Stimulated activated CD4-positive, alpha-beta T cell treated with anti-CD3 and anti-CD28 coated beads, Interleukin-15, amount 100 ng/mL, for 24 hours (primary cell): ENCODE results near the gene NUDT14.

Source experiments
- DNase-seq: peaks from one replicate; pipeline ENCODE4 v3.0.0-alpha.2; 2020

The NUDT14 gene

DNA sequence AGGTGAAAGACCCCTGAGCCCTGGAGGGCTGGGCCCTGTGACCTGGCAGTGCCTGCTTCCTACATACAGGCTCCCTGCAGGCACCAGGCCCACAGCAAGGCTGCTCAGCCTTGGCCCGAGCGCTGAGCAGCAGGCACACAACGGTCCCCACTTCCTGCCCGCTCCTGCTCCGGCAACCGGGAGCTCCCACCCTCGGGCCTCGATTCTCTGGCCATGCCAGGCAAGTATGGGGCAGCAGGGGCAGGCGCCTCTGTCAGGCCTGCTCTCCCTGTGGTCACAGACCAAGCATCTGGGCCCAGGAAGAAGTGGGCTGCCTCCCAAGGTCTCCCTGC, 30.6 kb upstream of the NUDT14 start:
- no peak for DNase-seq

DNA sequence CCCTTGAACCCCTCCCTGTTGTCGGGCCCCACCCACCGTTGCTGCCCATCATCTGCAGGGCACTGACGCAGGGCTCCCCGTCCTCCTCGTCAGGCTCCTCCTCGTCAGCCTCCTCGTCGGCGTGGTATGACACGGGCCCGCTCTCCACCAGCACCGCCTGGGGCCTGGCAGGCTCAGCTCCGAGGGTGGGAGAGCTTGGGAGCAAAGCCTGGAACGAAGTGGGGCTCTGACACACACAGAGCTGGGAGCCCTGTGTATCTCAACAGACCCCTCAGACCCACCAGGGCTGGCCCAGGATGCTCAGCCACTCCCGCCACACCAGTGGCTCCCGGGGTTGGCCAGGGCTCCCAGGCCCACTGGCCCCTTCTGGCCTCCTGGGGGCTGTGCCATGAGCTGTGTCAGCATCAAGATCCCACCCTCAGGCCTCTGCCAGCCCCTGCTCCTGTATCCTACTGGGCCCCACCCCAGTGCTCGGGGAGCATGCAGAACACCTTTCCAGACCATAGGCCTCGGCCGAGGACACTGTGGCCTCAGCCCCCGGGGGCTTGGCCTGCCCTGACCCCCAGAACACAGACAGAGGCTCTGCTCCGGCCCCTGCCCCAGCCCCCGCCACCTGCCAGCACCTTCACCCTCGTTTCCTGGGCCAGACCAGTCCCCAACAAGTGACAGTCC, 30.1 kb upstream of the NUDT14 start:
- no peak for DNase-seq

DNA sequence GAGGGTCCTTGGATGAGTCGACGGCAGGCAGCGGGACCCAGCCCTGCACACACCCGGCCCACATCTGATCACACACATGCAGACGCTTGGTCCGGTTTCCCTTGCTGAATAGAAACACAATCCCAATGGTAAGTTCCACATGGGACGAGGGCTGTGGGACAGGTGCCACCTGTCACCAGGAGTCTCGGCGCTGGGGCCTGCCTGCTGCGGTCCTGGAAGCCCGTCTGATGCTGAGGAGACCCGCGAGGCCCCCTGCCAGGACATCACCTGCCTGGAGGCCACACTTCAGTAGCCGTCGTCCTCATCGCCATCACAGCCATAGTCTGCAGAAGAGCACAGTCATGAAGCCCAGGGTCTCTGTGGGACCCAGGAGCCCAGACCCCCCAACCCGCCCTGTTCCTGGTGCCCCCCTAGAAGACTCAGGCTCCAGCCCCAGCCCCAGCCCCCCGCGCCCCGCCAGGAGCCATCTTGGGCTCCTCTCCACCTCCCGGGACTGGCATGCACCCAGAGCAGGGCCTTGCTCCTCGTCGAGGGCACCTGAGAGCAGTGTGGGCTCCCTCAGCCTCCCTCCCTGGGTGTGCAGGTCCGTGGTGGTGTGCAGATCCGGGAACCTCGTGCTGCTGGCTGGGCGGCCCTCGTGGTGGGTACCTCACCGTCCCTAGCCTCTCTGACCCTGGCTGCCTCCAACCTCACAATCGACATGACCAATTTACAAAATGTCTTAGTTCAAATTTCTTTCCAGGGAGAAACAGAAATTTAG, 29.3 kb upstream of the NUDT14 start:
- no peak for DNase-seq

DNA sequence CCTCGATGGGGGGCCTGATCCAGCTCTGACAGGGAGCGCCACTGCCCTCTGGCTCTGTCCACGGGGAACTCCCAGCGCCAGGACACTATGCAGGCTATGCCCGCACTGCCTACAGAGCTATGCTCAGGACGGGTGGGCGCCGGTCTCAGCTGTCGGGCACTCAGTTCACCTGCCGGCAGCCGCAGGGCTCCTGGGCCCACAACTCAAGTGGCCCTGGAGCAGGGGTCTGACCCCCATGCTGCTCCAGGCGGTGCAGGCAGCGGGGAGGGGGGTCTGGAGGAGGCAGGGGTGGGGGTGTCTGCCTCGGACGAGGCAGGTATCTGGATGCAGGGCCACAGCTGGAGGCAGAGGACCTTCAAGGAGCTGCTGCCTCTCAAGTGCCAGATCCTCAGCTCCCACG, 28.5 kb upstream of the NUDT14 start:
- DNase-seq, result no peak

DNA sequence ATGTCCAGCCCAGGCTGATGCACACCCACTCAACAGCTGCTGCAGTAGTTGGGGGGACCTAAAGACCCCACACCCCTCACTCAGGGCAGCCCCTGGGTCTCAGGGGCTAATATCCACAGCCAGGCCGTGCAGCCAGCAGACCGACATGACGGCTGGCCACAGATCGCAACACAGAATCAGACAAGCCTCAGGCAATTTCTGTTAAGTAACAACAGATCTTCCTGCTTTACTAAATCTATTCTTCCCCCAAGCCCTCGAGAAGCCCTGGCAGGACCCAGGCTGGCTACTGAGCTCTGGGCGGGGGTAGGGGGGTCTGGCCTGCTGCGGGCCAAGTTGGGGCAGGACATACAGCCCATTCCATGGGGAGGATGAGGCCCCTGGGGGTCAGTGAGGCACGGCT, 28.0 kb upstream of the NUDT14 start:
- no peak for DNase-seq

DNA sequence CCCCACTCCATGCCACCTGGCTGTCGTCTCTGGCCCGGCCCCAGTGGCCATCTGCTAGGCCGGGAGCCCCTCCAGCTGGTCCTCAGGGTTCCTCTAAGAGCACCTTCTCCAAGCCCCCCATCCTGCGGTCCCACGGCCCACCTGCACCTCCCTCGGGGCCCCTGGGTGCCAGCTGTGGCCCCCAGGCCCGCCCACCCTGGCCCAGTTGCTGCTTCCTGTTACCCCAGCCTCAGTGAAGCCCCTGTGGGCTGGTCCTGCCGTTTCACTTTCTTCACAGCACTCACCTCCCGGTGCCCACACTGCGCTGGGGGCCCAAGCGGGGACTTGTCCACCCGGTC, 27.6 kb upstream of the NUDT14 start:
- DNase-seq, result no peak

DNA sequence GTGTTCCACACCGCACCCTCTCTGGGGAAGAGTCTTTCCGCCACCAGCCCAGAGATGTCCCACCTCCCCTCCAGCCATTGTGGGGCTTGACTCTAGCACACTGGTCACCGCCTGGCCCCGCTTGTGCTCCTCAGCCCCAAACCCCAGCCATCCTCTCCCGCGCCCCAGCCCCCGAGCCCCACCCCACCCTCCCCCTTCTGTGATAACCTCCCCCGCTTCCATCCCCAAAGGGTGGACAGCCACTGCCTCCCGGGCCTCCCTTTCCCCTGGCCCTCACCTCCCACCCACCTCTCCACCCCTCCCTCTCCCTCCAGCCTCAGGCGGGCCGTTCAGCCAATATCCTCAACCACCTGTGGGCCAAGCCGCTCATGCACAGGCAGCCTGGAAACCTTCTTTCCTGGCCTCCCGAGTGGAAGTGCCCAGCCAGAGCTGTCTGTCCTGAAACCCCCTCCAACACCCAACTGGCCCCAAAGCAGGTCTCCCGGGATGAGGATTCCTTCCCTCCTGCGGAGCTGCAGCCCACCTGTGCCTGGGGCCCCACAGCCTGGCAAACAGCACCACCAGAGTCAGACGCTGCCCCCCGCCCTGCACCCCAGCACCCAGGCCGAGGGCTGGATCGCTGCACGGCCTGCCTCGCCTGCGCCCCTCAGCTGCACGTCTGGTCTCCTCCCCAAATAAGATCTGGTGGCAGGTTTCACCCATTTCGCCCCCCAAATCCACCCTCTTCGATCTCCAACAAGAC, 27.1 kb upstream of the NUDT14 start:
- no peak for DNase-seq

DNA sequence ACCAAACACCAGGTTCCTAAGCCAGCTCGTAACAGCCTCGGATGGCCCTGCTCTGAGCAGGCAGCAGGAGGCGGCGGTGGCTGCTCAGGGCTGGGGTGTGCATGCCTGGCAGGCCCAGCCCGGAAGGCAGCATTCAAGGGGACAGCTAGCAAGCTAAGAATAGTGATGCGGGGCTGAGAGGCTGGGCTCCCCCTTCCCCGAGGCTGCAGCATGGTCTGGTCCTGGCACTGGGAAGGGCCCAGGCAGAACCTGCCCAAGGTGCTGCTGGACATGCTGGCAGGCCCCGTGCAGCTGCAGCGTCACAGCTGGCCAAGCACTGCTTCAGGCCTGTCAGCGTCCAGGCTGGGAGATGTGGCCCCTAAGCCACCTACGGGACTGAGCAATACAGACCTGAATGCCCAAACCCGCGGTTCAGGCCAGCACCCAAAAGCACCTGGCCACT, 26.4 kb upstream of the NUDT14 start:
- no peak for DNase-seq

DNA sequence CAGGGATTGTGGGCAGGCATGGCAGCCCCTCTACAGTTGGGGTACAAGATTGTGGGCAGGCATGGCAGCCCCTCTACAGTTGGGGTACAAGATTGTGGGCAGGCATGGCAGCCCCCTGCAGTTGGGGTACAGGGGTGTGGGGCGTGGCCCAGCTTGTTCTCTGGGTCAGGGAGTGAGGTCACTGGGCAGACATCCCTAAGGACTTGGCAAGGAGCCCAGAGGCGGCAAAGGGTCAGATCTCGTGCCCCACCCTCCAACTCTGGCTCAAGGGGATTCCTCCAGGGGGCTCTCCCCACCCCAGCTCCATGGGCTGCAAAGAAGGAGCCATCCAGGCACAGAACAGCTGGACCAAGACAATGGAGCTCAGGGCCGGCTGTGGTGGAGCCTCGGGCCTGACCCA, 25.8 kb upstream of the NUDT14 start:
- no peak for DNase-seq

DNA sequence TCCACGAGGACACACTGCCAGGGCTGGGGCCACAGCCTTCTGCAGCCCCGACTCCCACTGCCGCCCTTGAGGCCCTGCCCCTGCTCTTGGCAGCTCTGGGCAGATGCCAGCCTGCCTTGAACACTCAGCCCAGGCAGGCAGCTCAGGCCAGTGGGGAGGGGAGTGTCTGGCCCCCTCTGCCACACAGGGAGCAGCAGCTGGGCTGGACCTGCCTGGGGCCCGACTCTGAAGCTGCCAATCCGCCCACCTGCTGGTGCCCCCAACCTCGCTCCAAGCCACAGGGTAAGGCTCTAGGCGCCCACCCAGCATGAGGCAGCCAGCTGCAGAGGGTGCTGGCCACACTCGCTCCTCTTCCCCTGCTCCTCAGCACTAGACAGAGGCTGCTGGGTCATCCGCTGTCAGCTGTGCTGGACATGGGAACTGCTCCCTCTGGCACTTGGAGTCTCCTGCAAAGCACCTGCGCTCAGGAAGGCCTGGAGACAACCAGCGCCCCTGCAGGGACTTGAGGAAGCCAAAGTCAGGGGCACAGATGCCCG, 24.6 kb upstream of the NUDT14 start:
- no peak for DNase-seq

DNA sequence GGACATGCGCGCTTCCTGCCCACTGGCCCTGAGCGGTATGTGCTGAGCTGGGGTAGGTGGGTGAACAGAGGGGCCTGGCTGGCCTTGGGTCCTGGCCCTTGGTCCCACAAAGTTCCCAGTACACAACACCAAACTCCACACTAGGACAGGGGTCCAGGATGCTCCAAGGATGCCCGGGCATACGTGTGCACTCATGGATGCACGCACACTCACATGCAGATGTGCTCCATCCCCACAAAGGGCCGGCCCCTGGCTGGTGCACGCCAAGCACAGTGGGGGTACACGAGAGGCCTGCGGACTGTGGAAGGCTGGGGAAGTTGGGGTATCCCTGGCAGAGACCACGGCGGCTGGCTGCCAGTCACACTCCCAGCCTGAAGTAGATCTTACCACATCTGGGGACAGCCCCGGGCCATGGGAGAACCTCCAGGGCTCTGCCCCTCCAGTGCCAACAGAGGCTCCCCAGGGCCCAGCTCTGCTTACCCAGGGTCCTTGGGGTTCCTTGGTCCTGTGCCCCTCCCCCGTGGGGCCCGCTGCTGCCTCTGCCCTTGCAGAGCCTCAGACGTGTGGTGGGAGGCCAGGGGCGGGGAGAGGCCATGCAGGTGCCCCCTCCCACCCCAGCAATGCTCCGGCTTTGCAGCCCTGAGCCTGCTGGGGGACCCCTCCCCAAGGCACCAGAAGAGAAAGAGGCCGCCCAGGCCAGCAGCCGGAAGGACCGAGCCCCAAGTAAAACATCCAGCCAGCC, 24.0 kb upstream of the NUDT14 start:
- no peak for DNase-seq

DNA sequence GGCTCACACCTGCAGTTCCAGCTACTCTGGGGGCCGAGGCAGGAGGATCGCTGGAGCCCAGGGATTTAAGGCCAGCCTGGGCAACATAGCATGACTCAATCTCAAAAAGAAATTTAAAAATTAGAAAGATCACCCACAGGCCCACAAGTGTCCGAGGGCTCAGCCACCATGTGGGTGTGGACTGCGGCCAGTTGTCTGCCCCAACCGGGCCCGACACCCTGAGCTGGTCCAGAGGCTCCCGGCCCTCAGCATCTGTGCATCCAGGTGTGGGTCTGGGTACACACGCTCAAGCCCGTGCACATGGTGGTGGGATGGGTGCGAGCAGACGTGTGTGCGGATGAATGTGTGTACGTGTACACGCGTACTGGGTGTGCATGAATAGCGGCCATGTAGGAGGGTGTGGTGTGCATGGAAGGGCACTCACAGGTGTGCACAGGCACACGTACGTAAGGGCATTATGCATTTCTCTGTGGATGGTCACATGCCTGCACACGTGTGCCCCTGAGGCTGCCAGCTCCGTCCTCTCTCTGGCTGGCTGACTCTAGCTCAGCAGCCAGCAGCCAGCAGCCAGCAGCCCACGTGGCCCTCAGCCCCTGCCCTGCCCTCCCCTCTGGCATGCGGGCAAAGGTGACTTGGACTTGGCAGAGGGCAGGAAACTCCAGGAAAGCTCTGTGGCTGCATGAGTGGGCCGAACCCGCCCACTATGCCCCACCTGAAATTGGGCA, 23.3 kb upstream of the NUDT14 start:
- no peak for DNase-seq

DNA sequence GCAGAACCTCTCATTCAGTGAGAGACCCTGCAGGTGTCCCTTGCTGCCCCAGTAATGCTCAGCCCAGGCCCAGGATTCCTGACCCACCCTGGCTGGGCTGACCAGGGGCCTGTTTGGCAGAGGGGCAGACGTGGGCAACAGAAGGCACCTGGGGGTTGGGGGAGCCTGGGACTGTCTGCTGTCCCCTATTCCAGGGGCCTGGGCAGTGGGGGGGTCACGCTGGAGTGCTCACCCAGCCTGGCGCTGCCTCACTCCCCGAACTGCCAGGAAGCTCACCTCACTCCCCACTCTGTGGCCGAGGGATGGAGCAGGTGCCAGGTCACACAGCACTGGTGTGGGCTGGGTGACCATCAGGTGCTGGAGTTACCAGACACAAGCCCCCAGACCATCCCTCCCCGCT, 22.6 kb upstream of the NUDT14 start:
- DNase-seq, result no peak

DNA sequence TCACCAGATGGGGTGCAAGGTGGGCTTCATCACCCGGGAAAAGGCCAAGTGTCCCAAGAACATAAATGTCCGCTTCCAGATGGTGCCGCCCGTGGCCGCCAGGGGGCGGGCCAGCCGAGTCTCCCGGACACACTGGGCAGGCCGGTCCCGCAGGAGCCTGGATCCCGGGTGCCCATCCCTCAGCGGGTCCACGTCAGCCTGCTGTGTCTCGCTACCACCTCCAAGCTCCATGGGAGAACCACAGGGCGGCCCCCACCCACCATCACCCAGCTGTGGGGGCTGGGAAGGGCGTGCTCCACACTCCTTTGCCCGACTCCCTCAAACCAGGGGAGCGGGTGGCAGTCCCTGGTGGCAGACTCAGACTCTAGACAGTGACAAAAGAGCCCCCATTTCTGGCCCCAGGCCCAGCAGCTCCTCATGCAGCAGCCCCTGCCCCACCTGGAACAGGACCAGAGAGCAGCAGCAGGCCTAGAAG, 22.0 kb upstream of the NUDT14 start:
- DNase-seq, result peak; percentile 78

DNA sequence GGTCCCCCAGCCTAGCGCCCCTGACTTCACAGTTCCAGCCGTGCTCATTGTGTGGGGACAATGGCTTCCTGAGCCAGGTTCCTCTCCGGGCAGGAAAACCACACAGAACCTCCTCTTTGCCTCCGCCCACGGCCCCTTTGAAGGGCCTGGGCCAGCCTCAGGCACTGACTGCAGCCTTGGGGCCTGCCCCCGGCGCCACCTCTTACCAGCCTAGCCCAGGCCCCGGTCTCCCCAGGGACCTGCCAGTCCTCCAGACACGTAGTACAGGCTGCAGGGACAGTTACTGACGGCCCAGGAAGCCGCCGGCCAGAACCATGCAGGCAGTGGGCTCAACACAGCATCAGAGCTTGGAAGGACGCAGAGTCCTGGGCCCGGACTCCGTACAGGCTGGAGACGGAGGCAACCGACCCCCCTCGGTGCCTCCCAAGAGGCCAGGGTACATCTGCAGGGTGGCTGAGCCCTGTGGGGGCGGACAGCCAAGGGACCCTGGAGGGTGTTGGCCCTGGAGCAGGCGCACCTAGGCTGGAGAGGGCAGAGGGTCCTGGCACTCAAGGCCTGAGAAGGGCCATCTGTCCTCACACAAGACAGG, 20.9 kb upstream of the NUDT14 start:
- peak; percentile 67 for DNase-seq

DNA sequence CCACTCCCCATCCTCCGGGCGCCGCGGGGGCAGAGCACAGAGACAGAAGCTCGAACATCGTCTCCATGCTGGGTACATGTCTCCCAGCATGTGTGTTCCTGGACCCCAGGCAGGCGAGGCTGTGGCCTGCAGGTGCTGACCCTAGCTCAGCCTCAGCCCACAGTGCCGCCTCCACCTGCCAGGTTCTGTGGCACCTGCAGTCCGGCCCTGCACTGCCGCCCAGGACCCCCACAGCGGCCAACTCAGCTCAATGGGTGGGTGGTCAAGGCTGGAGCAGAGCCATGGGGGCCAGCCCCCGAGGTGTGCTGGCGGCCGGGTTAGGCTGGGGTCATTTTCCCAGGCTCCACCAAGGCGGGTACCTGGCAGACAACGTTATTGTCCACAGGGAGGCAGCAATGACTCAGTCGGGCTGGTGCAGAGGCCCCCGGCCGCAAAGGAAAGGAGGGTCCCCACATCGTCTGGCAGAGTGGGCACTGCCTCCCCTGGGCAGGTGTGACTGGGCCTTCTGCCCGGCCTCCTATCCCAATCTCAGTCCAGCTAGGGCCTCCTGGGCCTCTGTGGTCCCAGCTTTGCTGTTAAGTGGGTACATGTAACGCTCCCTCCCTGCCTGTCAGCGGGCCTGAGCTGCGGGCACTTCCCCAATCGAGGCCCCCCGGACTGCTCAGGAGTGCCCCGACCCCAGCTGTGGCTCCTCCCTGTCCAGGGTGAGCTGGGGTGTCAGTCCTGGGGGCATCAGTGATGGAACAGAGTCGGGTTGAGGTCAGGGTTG, 20.2 kb upstream of the NUDT14 start:
- DNase-seq, result no peak

DNA sequence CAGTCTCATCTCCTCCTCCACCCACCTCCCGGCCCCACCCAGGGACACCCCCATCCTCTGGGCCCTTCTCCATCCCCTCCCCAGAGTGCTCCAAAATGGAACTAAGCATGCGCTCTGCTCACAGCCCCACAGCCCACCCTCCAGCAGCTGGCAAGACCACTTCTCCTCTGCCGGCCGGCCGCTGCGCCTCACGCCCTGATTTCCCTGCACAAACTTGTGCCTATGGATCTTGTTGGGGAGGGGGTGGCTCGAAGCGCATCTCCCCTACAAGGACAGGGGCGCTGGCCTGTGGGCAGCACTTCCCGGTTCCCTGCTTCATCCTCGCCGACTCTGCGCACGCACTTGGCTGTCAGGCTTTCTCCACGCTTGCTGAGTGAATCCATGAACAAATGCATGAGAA, 19.5 kb upstream of the NUDT14 start:
- no peak for DNase-seq

DNA sequence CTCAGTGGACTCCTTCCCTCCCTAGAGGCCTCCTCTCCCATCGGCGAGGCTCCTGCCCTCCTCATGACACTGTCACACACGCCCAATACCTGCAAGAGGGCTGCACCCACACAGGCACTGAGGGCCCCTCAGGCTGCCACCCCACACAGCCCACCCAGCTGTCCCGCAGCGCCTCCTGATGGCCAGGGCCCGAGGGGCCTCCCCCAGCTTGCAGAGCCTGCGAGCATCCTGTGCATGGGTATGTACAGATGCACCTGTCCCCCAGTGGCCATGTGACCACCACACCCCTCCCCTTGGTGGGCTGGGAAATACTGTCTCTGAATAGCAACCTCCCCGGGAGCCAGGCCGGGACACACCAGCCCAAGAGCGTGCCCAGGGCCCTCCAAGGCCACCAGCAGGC, 19.0 kb upstream of the NUDT14 start:
- no peak for DNase-seq

DNA sequence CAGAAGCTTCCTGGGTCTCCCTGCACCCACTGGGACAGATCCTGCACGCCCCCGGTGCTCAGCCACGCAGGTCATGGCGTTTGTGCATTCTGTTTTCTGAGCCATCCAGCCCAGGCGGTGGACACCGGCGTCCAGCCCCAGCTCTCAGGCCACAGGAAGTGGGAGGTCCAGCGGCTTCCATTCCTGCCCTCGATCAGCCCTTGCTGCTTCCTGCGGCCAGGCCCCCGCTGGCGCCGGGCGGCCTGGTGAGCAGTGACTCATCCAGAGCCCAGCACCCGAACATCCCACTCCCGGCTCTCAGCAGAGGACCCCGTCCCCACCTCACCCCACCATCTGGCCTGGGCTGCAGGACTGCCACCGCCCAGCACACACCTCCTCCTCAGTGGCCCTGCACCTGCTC, 18.0 kb upstream of the NUDT14 start:
- DNase-seq, result no peak

DNA sequence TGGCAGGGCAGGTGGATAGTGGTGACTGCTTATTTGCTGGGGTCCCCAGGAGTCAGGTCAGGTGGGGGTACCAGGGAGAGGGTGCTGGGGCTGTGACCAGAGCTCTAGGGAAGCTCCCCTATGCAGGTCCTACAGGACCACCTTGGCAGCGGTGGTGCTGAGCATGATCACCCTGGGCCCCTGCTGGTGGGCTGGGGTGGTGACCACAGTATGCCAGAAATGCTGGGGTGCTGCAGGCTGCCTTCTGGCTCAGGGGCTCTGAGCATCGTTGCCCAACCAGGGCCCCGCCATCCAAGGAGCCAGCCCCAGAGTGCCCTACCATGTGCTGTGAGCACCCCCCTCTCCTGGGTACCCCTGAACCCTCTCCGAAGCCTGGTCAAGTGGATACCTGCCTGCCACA, 17.5 kb upstream of the NUDT14 start:
- no peak for DNase-seq

DNA sequence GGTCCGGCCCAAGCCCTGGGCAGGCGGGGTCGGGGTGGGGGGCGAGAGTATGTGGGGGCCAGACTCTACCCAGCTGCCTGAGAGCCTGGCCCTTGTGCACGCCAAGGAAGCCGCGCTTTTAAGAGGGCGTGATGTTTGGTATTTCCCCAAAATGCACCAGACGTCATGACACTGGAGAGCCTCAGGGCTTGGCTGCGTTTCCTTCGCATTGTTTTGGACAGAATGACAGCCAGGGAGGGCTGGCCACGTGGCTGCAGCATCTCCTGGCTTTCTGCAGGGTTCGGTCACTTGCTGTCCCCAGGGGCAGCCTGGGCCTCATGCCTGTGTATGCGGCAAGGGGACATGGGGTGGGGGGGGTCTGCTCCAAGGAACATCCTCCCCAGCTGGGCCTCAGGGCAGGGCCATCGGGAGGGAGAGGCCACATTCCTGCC, 16.1 kb upstream of the NUDT14 start:
- no peak for DNase-seq
